Neuronal stem cell (in vitro differentiated cells): ENCODE results near the gene MICAL3.

Experiments used
- DNase-seq: peaks from one replicate; pipeline ENCODE4 v3.0.0-alpha.2; 2013; ENCODE audit warnings: low spot score
- H2AFZ ChIP-seq: one replicate; pipeline ENCODE4 v1.6.1; 2013; ENCODE audit warnings: mild to moderate bottlenecking, low read length, inconsistent platforms
- H2AK5ac ChIP-seq: 2 replicates; pipeline ENCODE4 v1.6.1; 2013; ENCODE audit warnings: low read depth, mild to moderate bottlenecking, inconsistent platforms, low read length, moderate library complexity, mixed read lengths
- H2BK120ac ChIP-seq: 2 replicates; pipeline ENCODE4 v1.6.1; 2013; ENCODE audit warnings: low read depth, mild to moderate bottlenecking, inconsistent platforms, low read length, moderate library complexity, mixed read lengths
- H2BK12ac ChIP-seq: one replicate; pipeline ENCODE4 v1.6.1; 2013; ENCODE audit warnings: low read length, inconsistent platforms
- H2BK15ac ChIP-seq: 2 replicates; pipeline ENCODE4 v1.6.1; 2013; ENCODE audit warnings: mild to moderate bottlenecking, low read length, inconsistent platforms, mixed read lengths
- H2BK5ac ChIP-seq: one replicate; pipeline ENCODE4 v1.6.1; 2013; ENCODE audit warnings: inconsistent platforms, mild to moderate bottlenecking, low read length, moderate library complexity
- H3K14ac ChIP-seq: one replicate; pipeline ENCODE4 v1.6.1; 2013; ENCODE audit warnings: low read length, inconsistent platforms
- H3K18ac ChIP-seq: 2 replicates; pipeline ENCODE4 v1.6.1; 2013; ENCODE audit warnings: low read length, inconsistent platforms
- H3K23ac ChIP-seq: 2 replicates; pipeline ENCODE4 v1.6.1; 2013; ENCODE audit warnings: low read depth, mild to moderate bottlenecking, mixed read lengths, low read length, inconsistent platforms; ENCODE audit not compliant: poor library complexity
- H3K27ac ChIP-seq: replicated peaks from 3 replicates; pipeline ENCODE4 v1.5.1; 2013; ENCODE audit warnings: low read length, inconsistent platforms
- H3K27me3 ChIP-seq, 3 experiments: 2 replicates each; pipeline ENCODE4 v1.6.1; 2013; ENCODE audit warnings: low read length in 3 of 3, mild to moderate bottlenecking in 2 of 3, inconsistent platforms in 1 of 3, low read depth in 1 of 3, mixed read lengths in 1 of 3, moderate library complexity in 1 of 3; ENCODE audit not compliant: control insufficient read depth in 3 of 3, insufficient read depth in 3 of 3
- H3K36me3 ChIP-seq, 2 donors: replicated peaks in 1 of 2; 2 replicates each; pipeline ENCODE4 v1.6.1; 2013; ENCODE audit warnings: low read length in 2 of 2; ENCODE audit not compliant: control insufficient read depth in 2 of 2, insufficient read depth in 2 of 2
- H3K4ac ChIP-seq: 2 replicates; pipeline ENCODE4 v1.6.1; 2013; ENCODE audit warnings: inconsistent platforms, mild to moderate bottlenecking, low read length, moderate library complexity
- H3K4me1 ChIP-seq, 2 donors: 1 replicate in 1 of 2; 2 replicates in 1 of 2; pipeline ENCODE4 v1.6.1; 2013; ENCODE audit warnings: low read length in 2 of 2, low read depth in 1 of 2; ENCODE audit not compliant: control insufficient read depth in 2 of 2, insufficient read depth in 1 of 2
- H3K4me2 ChIP-seq: one replicate; pipeline ENCODE4 v1.6.1; 2013; ENCODE audit warnings: mild to moderate bottlenecking, low read length, inconsistent platforms; ENCODE audit not compliant: insufficient read depth, poor library complexity, severe bottlenecking
- H3K4me3 ChIP-seq, 2 donors: 2 replicates each; pipeline ENCODE4 v1.5.1; 2013; ENCODE audit warnings: low read length in 2 of 2, mild to moderate bottlenecking in 2 of 2, inconsistent platforms in 1 of 2, moderate library complexity in 1 of 2
- H3K79me1 ChIP-seq: one replicate; pipeline ENCODE4 v1.6.1; 2013; ENCODE audit warnings: low read depth, mild to moderate bottlenecking, inconsistent platforms, low read length, moderate library complexity
- H3K9ac ChIP-seq: one replicate; pipeline ENCODE4 v1.6.1; 2013; ENCODE audit warnings: mild to moderate bottlenecking, low read depth, low read length, inconsistent platforms; ENCODE audit not compliant: poor library complexity
- H3K9me3 ChIP-seq, 2 donors: replicated peaks in 1 of 2; 2 replicates each; pipeline versions ENCODE3 to v1.6.1; 2013; ENCODE audit warnings: low read length in 2 of 2, mild to moderate bottlenecking in 2 of 2, inconsistent platforms in 1 of 2, low read depth in 1 of 2, mixed read lengths in 1 of 2, moderate library complexity in 1 of 2; ENCODE audit not compliant: control insufficient read depth in 2 of 2, insufficient read depth in 1 of 2
- H4K8ac ChIP-seq: one replicate; pipeline ENCODE4 v1.6.1; 2013; ENCODE audit warnings: low read depth, mild to moderate bottlenecking, inconsistent platforms, low read length, moderate library complexity
- H4K91ac ChIP-seq: one replicate; pipeline ENCODE4 v1.6.1; 2013; ENCODE audit warnings: low read length, low read depth, mild to moderate bottlenecking, inconsistent platforms; ENCODE audit not compliant: poor library complexity
- WGBS, 2 donors: extraction: QIAGEN DNeasy Blood & Tissue Kit; methylation state at CpG; one replicate each; pipeline ENCODE4 v1.1.7; 2013; ENCODE audit warnings: missing lambda C conversion rate in 2 of 2, mixed read lengths in 1 of 2; ENCODE audit not compliant: insufficient read length in 2 of 2, insufficient replicate concordance in 1 of 2; ENCODE audit errors: extremely low coverage in 2 of 2; 5-methylcytosine and 5-hydroxymethylcytosine counted together

Gene MICAL3

GRCh38 chr22:17866621-17867020 is 157.7 kb downstream of the MICAL3 start:
- H3K79me1 ChIP-seq, result no peaks in the 10 kb centered on the region
- H2BK120ac ChIP-seq, result no peak overlapping the region
- H3K4ac ChIP-seq, result no peak overlapping the region
- H2BK5ac ChIP-seq, result no peak overlapping the region
- no peak overlapping the region for H4K8ac ChIP-seq
- H3K9ac ChIP-seq, result no peak overlapping the region
- no peak overlapping the region for H2BK12ac ChIP-seq
- H3K4me2 ChIP-seq, result no peak overlapping the region
- no peak overlapping the region for H3K18ac ChIP-seq
- DNase-seq, result no peak
- no peak overlapping the region for H3K14ac ChIP-seq
- no peak overlapping the region for H2AK5ac ChIP-seq
- no peak overlapping the region for H3K4me3 ChIP-seq
- no peak overlapping the region for H3K27ac ChIP-seq
- H3K23ac ChIP-seq, result no peak overlapping the region
- H3K36me3 ChIP-seq, result peaks cover 32 to 59% of the 10 kb centered on the region in 2 donors
- H3K27me3 ChIP-seq, result no peaks in the 10 kb centered on the region
- H2AFZ ChIP-seq, result no peak overlapping the region
- H3K4me1 ChIP-seq, result peaks cover 5 to 7% of the 10 kb centered on the region in 2 donors
- H3K9me3 ChIP-seq, result no peaks in the 10 kb centered on the region
- H2BK15ac ChIP-seq, result no peak overlapping the region
- H4K91ac ChIP-seq, result no peak overlapping the region
- WGBS, 2 donors, result no CpG with 5 or more reads among the region's 7 CpGs

GRCh38 chr22:17866127-17866526 is 158.2 kb downstream of the MICAL3 start:
- Histone ChIP-seq H3K23ac (no peak overlapping the region), H2BK15ac (no peak overlapping the region), H3K9me3 (no peaks in the 10 kb centered on the region), H3K4me2 (no peak overlapping the region), H2BK12ac (no peak overlapping the region), H2AK5ac (no peak overlapping the region), H3K14ac (no peak overlapping the region), H2AFZ (peak overlapping the region; percentile 57), H4K8ac (no peak overlapping the region), H3K4ac (no peak overlapping the region), H3K27ac (peak overlapping the region; percentile 42), H3K9ac (no peak overlapping the region), H3K27me3 (no peaks in the 10 kb centered on the region), H3K4me1 (peaks cover 5 to 7% of the 10 kb centered on the region in 2 donors), H2BK5ac (no peak overlapping the region), H4K91ac (no peak overlapping the region), H3K79me1 (no peaks in the 10 kb centered on the region), H3K4me3 (no peak overlapping the region), H2BK120ac (no peak overlapping the region), H3K36me3 (peaks cover 32 to 58% of the 10 kb centered on the region in 2 donors), H3K18ac (no peak overlapping the region)
- no CpG with 5 or more reads among the region's 5 CpGs for WGBS, 2 donors
- no peak for DNase-seq

GRCh38 chr22:17865183-17866055 is 158.9 kb downstream of the MICAL3 start:
- no peak for DNase-seq
- Histone ChIP-seq H2AFZ (peak overlapping the region; percentile 57), H3K18ac (peak overlapping the region; percentile 53)

GRCh38 chr22:17864398-17865182 is 159.8 kb downstream of the MICAL3 start:
- Histone ChIP-seq H4K8ac (no peak overlapping the region), H3K4ac (no peak overlapping the region), H3K79me1 (no peaks in the 10 kb centered on the region), H2AFZ (no peak overlapping the region), H3K18ac (no peak overlapping the region), H3K27ac (no peak overlapping the region), H2BK120ac (no peak overlapping the region), H3K4me1 (peaks cover 5 to 7% of the 10 kb centered on the region in 2 donors), H3K4me2 (no peak overlapping the region), H3K9me3 (no peaks in the 10 kb centered on the region), H3K27me3 (no peaks in the 10 kb centered on the region), H3K14ac (no peak overlapping the region), H2BK5ac (no peak overlapping the region), H4K91ac (no peak overlapping the region), H3K9ac (peak overlapping the region; percentile 34), H3K4me3 (no peak overlapping the region), H2BK12ac (no peak overlapping the region), H3K36me3 (peaks cover 27 to 49% of the 10 kb centered on the region in 2 donors), H3K23ac (peak overlapping the region; percentile 26), H2AK5ac (no peak overlapping the region), H2BK15ac (no peak overlapping the region)
- no CpG with 5 or more reads among the region's 27 CpGs for WGBS, 2 donors
- DNase-seq, result no peak

More at GRCh38 chr22:17865183-17866055, 158.9 kb downstream of the MICAL3 start:
- H2BK5ac ChIP-seq, result peak overlapping the region; percentile 32
- WGBS, 2 donors, result no CpG with 5 or more reads among the region's 23 CpGs
- no peak overlapping the region for H4K91ac ChIP-seq
- H3K4me3 ChIP-seq, result no peak overlapping the region
- no peak overlapping the region for H2AK5ac ChIP-seq
- no peak overlapping the region for H4K8ac ChIP-seq
- no peak overlapping the region for H2BK15ac ChIP-seq
- no peak overlapping the region for H3K4ac ChIP-seq
- H3K79me1 ChIP-seq, result no peaks in the 10 kb centered on the region
- no peak overlapping the region for H3K23ac ChIP-seq
- H3K9me3 ChIP-seq, result no peaks in the 10 kb centered on the region
- H2BK120ac ChIP-seq, result no peak overlapping the region
- peaks cover 5 to 7% of the 10 kb centered on the region in 2 donors for H3K4me1 ChIP-seq
- peak overlapping the region; percentile 42 for H3K27ac ChIP-seq
- peaks cover 31 to 57% of the 10 kb centered on the region in 2 donors for H3K36me3 ChIP-seq
- no peaks in the 10 kb centered on the region for H3K27me3 ChIP-seq
- H3K14ac ChIP-seq, result no peak overlapping the region
- H3K4me2 ChIP-seq, result no peak overlapping the region
- no peak overlapping the region for H2BK12ac ChIP-seq
- no peak overlapping the region for H3K9ac ChIP-seq
